ENCODE data around the gene EVI5. TPM values are rescaled to one million over a fixed set of nuclear protein-coding genes. Genes with fewer than 3 reads are reported as not detected.
"Not testable (repeated sequence)": the region's sequence is repeated elsewhere in the genome, so short reads cannot be mapped to it uniquely, and the experiment has no call there.

EVI5 gene
- total and polyA plus RNA-seq, 2 experiments from 2014 or later, result 16.5 to 20.0 TPM

GRCh38 chr1:92655197-92655801 lies 129.6 kb downstream of the EVI5 start:
- Histone ChIP-seq H3F3A (ENCODE audit: insufficient read depth) (no peaks in the 10 kb centered on the region), H3K27me3 (replicated peaks; ENCODE audit: insufficient read depth) (no peaks in the 10 kb centered on the region), H3K9ac (no peak overlapping the region), H3K9me3 (ENCODE audit: low read depth) (peaks cover 5% of the 10 kb centered on the region), H3K4me3 (no peak overlapping the region), H3K79me2 (ENCODE audit: insufficient read depth) (no peaks in the 10 kb centered on the region), H3K4me1 (ENCODE audit: insufficient read depth) (no peaks in the 10 kb centered on the region), H2AFZ (no peak overlapping the region), H3K9me2 (ENCODE audit: insufficient read depth) (peaks cover 4% of the 10 kb centered on the region; the same call in 1 of the 2 replicates), H3K4me2 (ENCODE audit: unreplicated experiment) (no peak overlapping the region), H3K27ac (no peak overlapping the region), H3K36me3 (ENCODE audit: low read depth) (peaks cover 8% of the 10 kb centered on the region; the same call in 1 of the 2 replicates), H4K20me1 (ENCODE audit: insufficient read depth) (no peaks in the 10 kb centered on the region)
- TF ChIP-seq EZH2phosphoT487 (IDR thresholded peaks at IDR 0.05; ENCODE audit: insufficient read depth, low read depth) (no peak), EZH2 (IDR thresholded peaks at IDR 0.05; ENCODE audit: insufficient read depth, poor library complexity, severe bottlenecking) (no peak)
- 91 to 95% methylated on average over 3 of the region's 3 CpGs for WGBS, 2 experiments (ENCODE audit: low coverage in 1 of 2, low lambda C conversion rate in 2 of 2, missing lambda C conversion rate in 2 of 2)
- no peak for DNase-seq
- in situ Hi-C loops (cut with MboI), result no loop called here

GRCh38 chr1:92653605-92654381 lies 131.1 kb downstream of the EVI5 start:
- in situ Hi-C loops (cut with MboI), result no loop called here
- Histone ChIP-seq H3K4me1 (ENCODE audit: insufficient read depth) (no peaks in the 10 kb centered on the region), H3K4me3 (no peak overlapping the region), H3K9ac (no peak overlapping the region), H3K9me2 (ENCODE audit: insufficient read depth) (peaks cover 4% of the 10 kb centered on the region; the same call in 1 of the 2 replicates), H3F3A (ENCODE audit: insufficient read depth) (no peaks in the 10 kb centered on the region), H3K79me2 (ENCODE audit: insufficient read depth) (no peaks in the 10 kb centered on the region), H3K36me3 (ENCODE audit: low read depth) (peaks cover 7% of the 10 kb centered on the region; the same call in 1 of the 2 replicates), H4K20me1 (ENCODE audit: insufficient read depth) (no peaks in the 10 kb centered on the region), H3K27me3 (replicated peaks; ENCODE audit: insufficient read depth) (no peaks in the 10 kb centered on the region), H3K4me2 (ENCODE audit: unreplicated experiment) (no peak overlapping the region), H3K9me3 (ENCODE audit: low read depth) (peaks cover 5% of the 10 kb centered on the region), H2AFZ (no peak overlapping the region), H3K27ac (no peak overlapping the region)
- DNase-seq, result no peak
- TF ChIP-seq EZH2phosphoT487 (IDR thresholded peaks at IDR 0.05; ENCODE audit: insufficient read depth, low read depth) (no peak), EZH2 (IDR thresholded peaks at IDR 0.05; ENCODE audit: insufficient read depth, poor library complexity, severe bottlenecking) (no peak)
- 92 to 98% methylated on average over 4 of the region's 4 CpGs for WGBS, 2 experiments (ENCODE audit: low coverage in 1 of 2, low lambda C conversion rate in 2 of 2, missing lambda C conversion rate in 2 of 2)

GRCh38 chr1:92640686-92641085 lies 144.2 kb downstream of the EVI5 start:
- H3K9me2 ChIP-seq (ENCODE audit: insufficient read depth); H3K79me2 ChIP-seq (ENCODE audit: insufficient read depth); H3K4me3 ChIP-seq; H3K9me3 ChIP-seq (ENCODE audit: low read depth); H3K4me2 ChIP-seq (ENCODE audit: unreplicated experiment); H3K9ac ChIP-seq; H3K4me1 ChIP-seq (ENCODE audit: insufficient read depth); in situ Hi-C loops (cut with MboI); DNase-seq; H3K27me3 ChIP-seq (replicated peaks; ENCODE audit: insufficient read depth); H4K20me1 ChIP-seq (ENCODE audit: insufficient read depth); H2AFZ ChIP-seq; H3K27ac ChIP-seq; H3K36me3 ChIP-seq (ENCODE audit: low read depth); H3F3A ChIP-seq (ENCODE audit: insufficient read depth): not testable (repeated sequence)
- 98% methylated on average over 3 of the region's 3 CpGs for WGBS, 2 experiments (ENCODE audit: low coverage in 1 of 2, low lambda C conversion rate in 2 of 2, missing lambda C conversion rate in 2 of 2)

GRCh38 chr1:92638498-92638897 lies 146.4 kb downstream of the EVI5 start:
- in situ Hi-C loops (cut with MboI), result no loop called here
- TF ChIP-seq EZH2 (IDR thresholded peaks at IDR 0.05; ENCODE audit: insufficient read depth, poor library complexity, severe bottlenecking) (no peak), EZH2phosphoT487 (IDR thresholded peaks at IDR 0.05; ENCODE audit: insufficient read depth, low read depth) (no peak)
- no peaks in the 10 kb centered on the region for H3K9me3 ChIP-seq (ENCODE audit: low read depth)

DNA sequence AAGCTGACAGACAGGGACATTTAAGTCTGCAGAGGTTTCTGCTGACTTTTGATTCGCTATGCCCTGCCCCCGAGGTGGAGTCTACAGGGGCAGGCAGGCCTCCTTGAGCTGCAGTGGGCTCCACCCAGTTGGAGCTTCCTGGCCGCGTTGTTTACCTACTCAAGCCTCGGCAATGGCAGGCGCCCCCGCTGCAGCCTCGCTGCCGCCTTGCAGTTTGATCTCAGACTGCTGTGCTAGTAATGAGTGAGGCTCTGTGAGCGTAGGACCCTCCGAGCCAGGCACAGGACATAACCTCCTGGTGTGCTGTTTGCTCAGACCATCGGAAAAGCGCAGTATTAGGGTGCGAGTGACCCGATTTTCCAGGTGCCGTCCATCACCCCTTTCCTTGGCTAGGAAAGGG lies 149.7 kb downstream of the EVI5 start:
- H3K27ac ChIP-seq; H2AFZ ChIP-seq; H3K36me3 ChIP-seq (ENCODE audit: low read depth); H3K9ac ChIP-seq; H3F3A ChIP-seq (ENCODE audit: insufficient read depth); H4K20me1 ChIP-seq (ENCODE audit: insufficient read depth); DNase-seq; H3K9me3 ChIP-seq (ENCODE audit: low read depth); in situ Hi-C loops (cut with MboI); H3K4me2 ChIP-seq (ENCODE audit: unreplicated experiment); H3K4me1 ChIP-seq (ENCODE audit: insufficient read depth); H3K27me3 ChIP-seq (replicated peaks; ENCODE audit: insufficient read depth); H3K79me2 ChIP-seq (ENCODE audit: insufficient read depth); H3K9me2 ChIP-seq (ENCODE audit: insufficient read depth); H3K4me3 ChIP-seq: not testable (repeated sequence)
- 93 to 96% methylated on average over 16 of the region's 16 CpGs for WGBS, 2 experiments (ENCODE audit: low coverage in 1 of 2, low lambda C conversion rate in 2 of 2, missing lambda C conversion rate in 2 of 2)

More at GRCh38 chr1:92638498-92638897, 146.4 kb downstream of the EVI5 start:
- Histone ChIP-seq H3K4me2 (ENCODE audit: unreplicated experiment) (no peak overlapping the region), H3K36me3 (ENCODE audit: low read depth) (no peaks in the 10 kb centered on the region; the same call in 1 of the 2 replicates), H3K4me1 (ENCODE audit: insufficient read depth) (no peaks in the 10 kb centered on the region), H4K20me1 (ENCODE audit: insufficient read depth) (no peaks in the 10 kb centered on the region), H2AFZ (no peak overlapping the region), H3K79me2 (ENCODE audit: insufficient read depth) (no peaks in the 10 kb centered on the region), H3K27ac (no peak overlapping the region), H3K9ac (no peak overlapping the region), H3F3A (ENCODE audit: insufficient read depth) (no peaks in the 10 kb centered on the region), H3K27me3 (replicated peaks; ENCODE audit: insufficient read depth) (no peaks in the 10 kb centered on the region), H3K9me2 (ENCODE audit: insufficient read depth) (no peaks in the 10 kb centered on the region), H3K4me3 (no peak overlapping the region)
- no peak for DNase-seq

Measured in GM23248 (cell line).